HCT116 (cell line): ENCODE results near the gene TNS3. TPM values are rescaled to one million over a fixed set of nuclear protein-coding genes. Genes with fewer than 3 reads are reported as not detected.

Experiments used
- ATAC-seq: fragments of 200-7000 bp; cut with Tn5 transposase; 2 replicates; pipeline ENCODE4 v1.9.1; 2020; ENCODE audit warnings: mild to moderate bottlenecking, moderate library complexity
- BruUV-seq: library from RNA; stranded (reverse); fragments of 400-500 nt; replicated peaks from 2 replicates; lab custom pipeline; 2021; lab: Mats Ljungman, UMichigan
- CTCF ChIA-PET: fragments of 300-600 bp; sonication (Branson Sonifier 250); formaldehyde crosslinking; loops from one replicate; lab custom pipeline; 2021; ENCODE audit warnings: antibody characterized with exemption; lab: Charles Lee
- POLR2A ChIA-PET: fragments of 300-600, 350-600 bp; sonication (Branson Sonifier 250); formaldehyde crosslinking; loops from one replicate; lab custom pipeline; 2021; ENCODE audit warnings: antibody characterized with exemption; lab: Charles Lee
- RAD21 ChIA-PET, 2 experiments: fragments of 300-600 bp; sonication (Branson Sonifier 250); formaldehyde crosslinking; loops; one replicate each; lab custom pipeline; 2023; ENCODE audit warnings: low total read pairs in 2 of 2; ENCODE audit not compliant: uncharacterized antibody in 2 of 2, unreplicated experiment in 2 of 2, low non-redundant PET in 1 of 2; lab: Charles Lee
- DNase-seq: peaks from one replicate; pipeline ENCODE4 v3.0.0-alpha.2; 2010; ENCODE audit warnings: low read depth, low spot score
- H2AFZ ChIP-seq: fragments of 200-600 bp; shearing (Covaris generic), sonication (generic); 2 replicates; pipeline ENCODE4 v1.6.1; 2017; ENCODE audit warnings: low read depth, mixed run types, mixed read lengths, antibody characterized with exemption, low read length; ENCODE audit not compliant: poor library complexity, severe bottlenecking
- H3K27ac ChIP-seq: 2 replicates; pipeline ENCODE4 v1.5.1; 2012; ENCODE audit warnings: low read depth, low read length
- H3K27me3 ChIP-seq: fragments of 200-600 bp; sonication (generic); 2 replicates; pipeline ENCODE4 v1.6.1; 2016; ENCODE audit warnings: mixed run types, low read length, mixed read lengths; ENCODE audit not compliant: insufficient read depth
- H3K36me3 ChIP-seq, 2 experiments: fragments of 200-500 bp in 1 of 2; fragments of 200-600 bp in 1 of 2; sonication (Bioruptor generic) in 1 of 2; sonication (generic) in 1 of 2; 2 replicates each; pipeline versions ENCODE4 v1.5.1 to v1.6.1; 2014 to 2016; ENCODE audit warnings: low read length in 2 of 2, inconsistent platforms in 1 of 2, mixed read lengths in 1 of 2, mixed run types in 1 of 2; ENCODE audit not compliant: insufficient read depth in 2 of 2, control insufficient read depth in 1 of 2
- H3K4me1 ChIP-seq, 2 experiments: fragments of 200-600 bp in 1 of 2; sonication (generic) in 1 of 2; 2 replicates each; pipeline versions ENCODE4 v1.5.1 to v1.6.1; 2012 to 2017; ENCODE audit warnings: low read length in 2 of 2, inconsistent platforms in 1 of 2, mild to moderate bottlenecking in 1 of 2, mixed read lengths in 1 of 2, mixed run types in 1 of 2, moderate library complexity in 1 of 2; ENCODE audit not compliant: insufficient read depth in 2 of 2, control insufficient read depth in 1 of 2
- H3K4me2 ChIP-seq: fragments of 200-600 bp; sonication (generic); 2 replicates; pipeline ENCODE4 v1.6.1; 2017; ENCODE audit warnings: mixed run types, low read length, mixed read lengths
- H3K4me3 ChIP-seq, 2 experiments: fragments of 200-600 bp in 1 of 2; sonication (generic) in 1 of 2; replicated peaks in 1 of 2; 2 replicates each; pipeline ENCODE4 v1.5.1; 2011 to 2016; ENCODE audit warnings: low read length in 2 of 2, control low read depth in 1 of 2, low read depth in 1 of 2, mild to moderate bottlenecking in 1 of 2, mixed read lengths in 1 of 2, mixed run types in 1 of 2
- H3K79me2 ChIP-seq: fragments of 200-600 bp; sonication (generic); 2 replicates; pipeline ENCODE4 v1.6.1; 2017; ENCODE audit warnings: mild to moderate bottlenecking, mixed run types, low read length, moderate library complexity, mixed read lengths; ENCODE audit not compliant: insufficient read depth
- H3K9ac ChIP-seq: fragments of 200-600 bp; sonication (generic); 2 replicates; pipeline ENCODE4 v1.6.1; 2016; ENCODE audit warnings: low read length, mixed read lengths
- H3K9me2 ChIP-seq: fragments of 200-600 bp; sonication (generic), shearing (Covaris generic); 2 replicates; pipeline ENCODE4 v1.6.1; 2017; ENCODE audit warnings: mixed run types, mild to moderate bottlenecking, moderate library complexity; ENCODE audit not compliant: insufficient read depth
- H3K9me3 ChIP-seq, 2 experiments: fragments of 200-500 bp in 1 of 2; fragments of 200-600 bp in 1 of 2; sonication (Bioruptor generic) in 1 of 2; sonication (generic) in 1 of 2; 2 replicates each; pipeline ENCODE4 v1.6.1; 2014 to 2017; ENCODE audit warnings: low read length in 2 of 2, mixed read lengths in 2 of 2, inconsistent platforms in 1 of 2, low read depth in 1 of 2, mild to moderate bottlenecking in 1 of 2, mixed run types in 1 of 2, moderate library complexity in 1 of 2; ENCODE audit not compliant: control insufficient read depth in 1 of 2, insufficient read depth in 1 of 2
- H4K20me1 ChIP-seq: fragments of 200-600 bp; sonication (generic), shearing (Covaris generic); 2 replicates; pipeline ENCODE4 v1.6.1; 2017; ENCODE audit warnings: mixed run types, mild to moderate bottlenecking, moderate library complexity; ENCODE audit not compliant: insufficient read depth
- CTCF ChIP-seq, 3 experiments: fragments of 200-600 bp in 1 of 3; sonication (generic) in 1 of 3; IDR thresholded peaks in 2 of 3; conservative IDR thresholded peaks in 1 of 3; 2 replicates each; pipeline ENCODE4 v1.5.1; 2012 to 2017; ENCODE audit warnings: low read depth in 2 of 3, low read length in 2 of 3, antibody characterized with exemption in 1 of 3, borderline replicate concordance in 1 of 3, control low read depth in 1 of 3, mild to moderate bottlenecking in 1 of 3, mixed read lengths in 1 of 3, mixed run types in 1 of 3, moderate library complexity in 1 of 3; ENCODE audit not compliant: insufficient read depth in 1 of 3
- EZH2phosphoT487 ChIP-seq: fragments of 200-600 bp; IDR thresholded peaks from 2 replicates; pipeline ENCODE4 v1.6.1; 2018; ENCODE audit warnings: antibody characterized with exemption, borderline replicate concordance
- POLR2AphosphoS5 ChIP-seq: IDR thresholded peaks from 2 replicates; pipeline ENCODE4 v1.6.1; 2011; ENCODE audit warnings: mild to moderate bottlenecking, low read depth, low read length, moderate library complexity
- RAD21 ChIP-seq: IDR thresholded peaks from 2 replicates; pipeline ENCODE4 v1.6.1; 2012; ENCODE audit warnings: low read depth, mild to moderate bottlenecking
- REST ChIP-seq: IDR thresholded peaks from 2 replicates; pipeline ENCODE4 v1.6.1; 2012; ENCODE audit warnings: low read depth
- SIN3A ChIP-seq: IDR thresholded peaks from 2 replicates; pipeline ENCODE4 v1.6.1; 2012; ENCODE audit warnings: low read depth
- SP1 ChIP-seq: IDR thresholded peaks from 2 replicates; pipeline ENCODE4 v1.6.1; 2012; ENCODE audit warnings: low read depth
- SRF ChIP-seq: IDR thresholded peaks from 2 replicates; pipeline ENCODE4 v1.6.1; 2012; ENCODE audit warnings: low read depth
- TCF7L2 ChIP-seq: IDR thresholded peaks from 2 replicates; pipeline ENCODE4 v1.7.0; 2011; ENCODE audit warnings: borderline replicate concordance, inconsistent platforms; ENCODE audit not compliant: insufficient read depth, insufficient read length; ENCODE audit errors: extremely low read depth
- ZNF274 ChIP-seq: fragments of 200-500 bp; sonication (Bioruptor generic); IDR thresholded peaks from 2 replicates; pipeline ENCODE4 v1.6.1; 2014; ENCODE audit warnings: mild to moderate bottlenecking, low read depth, low read length, inconsistent platforms
- intact Hi-C: fragments of 100-400 bp; cut with micrococcal nuclease; formaldehyde crosslinking; loops from 2 replicates; pipeline ENCODE4 v1.10.0; 2022
- total RNA-seq: library from RNA; stranded (reverse); gene quantifications from one replicate; pipeline ENCODE4 v1.2.1, GENCODE V29; 2021; ENCODE audit not compliant: unreplicated experiment
- TF ChIP-seq, protein P1 (sequence below): IDR thresholded peaks from 2 replicates; pipeline ENCODE4 v1.6.1; 2012
- TF ChIP-seq, protein P2 (sequence below): IDR thresholded peaks from 2 replicates; pipeline ENCODE4 v1.6.1; 2011; ENCODE audit warnings: mild to moderate bottlenecking, low read length, moderate library complexity; ENCODE audit not compliant: insufficient replicate concordance; ENCODE audit errors: extremely low read depth

The TNS3 gene
- total RNA-seq, 1 experiment from 2014 or later: 9.1 TPM

DNA sequence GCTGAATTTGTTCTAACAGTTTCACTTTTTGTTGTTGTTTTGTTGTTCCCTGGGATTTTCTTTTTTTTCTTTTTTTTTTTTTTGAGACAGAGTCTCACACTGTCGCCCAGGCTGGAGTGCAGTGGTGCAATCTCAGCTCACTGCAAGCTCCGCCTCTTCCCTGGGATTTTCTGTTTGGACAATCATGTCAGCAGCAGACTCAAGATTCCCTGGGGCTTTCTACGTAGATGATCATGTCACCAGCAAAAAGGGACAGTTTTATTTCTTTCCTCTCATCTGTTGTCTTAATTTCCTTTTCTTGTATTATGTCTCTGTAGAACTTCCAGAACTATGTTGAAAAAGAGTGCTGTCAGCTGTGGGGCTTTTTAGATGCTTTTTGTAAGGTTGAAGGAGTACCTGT is 241.4 kb downstream of the TNS3 start:
- intact Hi-C loops: no loop called here

More for the DNA sequence above, 241.4 kb downstream of the TNS3 start:
- DNase-seq: no peak
- no peak for ATAC-seq
- POLR2A ChIA-PET: no interaction called here
- Histone ChIP-seq H3K27me3 (no peaks in the 10 kb centered on the region), H3K4me3 (no peak overlapping the region), H3K9ac (no peak overlapping the region), H3K36me3 (no peaks in the 10 kb centered on the region), H4K20me1 (no peaks in the 10 kb centered on the region), H3K9me3 (no peaks in the 10 kb centered on the region), H3K4me1 (no peaks in the 10 kb centered on the region), H3K27ac (no peak overlapping the region), H2AFZ (no peak overlapping the region), H3K4me2 (no peak overlapping the region), H3K79me2 (no peaks in the 10 kb centered on the region), H3K9me2 (no peaks in the 10 kb centered on the region)
- TF ChIP-seq, protein P1, sequence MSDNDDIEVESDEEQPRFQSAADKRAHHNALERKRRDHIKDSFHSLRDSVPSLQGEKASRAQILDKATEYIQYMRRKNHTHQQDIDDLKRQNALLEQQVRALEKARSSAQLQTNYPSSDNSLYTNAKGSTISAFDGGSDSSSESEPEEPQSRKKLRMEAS: no peak
- TF ChIP-seq CTCF (IDR thresholded peaks at IDR 0.05 in 2 of 3, conservative IDR thresholded peaks at IDR 0.05 in 1 of 3; ENCODE audit: borderline replicate concordance in 1 of 3, insufficient read depth in 1 of 3, low read depth in 2 of 3, low read length in 2 of 3): no peak
- TF ChIP-seq, protein P2, sequence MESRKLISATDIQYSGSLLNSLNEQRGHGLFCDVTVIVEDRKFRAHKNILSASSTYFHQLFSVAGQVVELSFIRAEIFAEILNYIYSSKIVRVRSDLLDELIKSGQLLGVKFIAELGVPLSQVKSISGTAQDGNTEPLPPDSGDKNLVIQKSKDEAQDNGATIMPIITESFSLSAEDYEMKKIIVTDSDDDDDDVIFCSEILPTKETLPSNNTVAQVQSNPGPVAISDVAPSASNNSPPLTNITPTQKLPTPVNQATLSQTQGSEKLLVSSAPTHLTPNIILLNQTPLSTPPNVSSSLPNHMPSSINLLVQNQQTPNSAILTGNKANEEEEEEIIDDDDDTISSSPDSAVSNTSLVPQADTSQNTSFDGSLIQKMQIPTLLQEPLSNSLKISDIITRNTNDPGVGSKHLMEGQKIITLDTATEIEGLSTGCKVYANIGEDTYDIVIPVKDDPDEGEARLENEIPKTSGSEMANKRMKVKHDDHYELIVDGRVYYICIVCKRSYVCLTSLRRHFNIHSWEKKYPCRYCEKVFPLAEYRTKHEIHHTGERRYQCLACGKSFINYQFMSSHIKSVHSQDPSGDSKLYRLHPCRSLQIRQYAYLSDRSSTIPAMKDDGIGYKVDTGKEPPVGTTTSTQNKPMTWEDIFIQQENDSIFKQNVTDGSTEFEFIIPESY: no peak
- no peak for TF ChIP-seq SIN3A
- TF ChIP-seq TCF7L2: no peak
- no peak for TF ChIP-seq POLR2AphosphoS5
- no peak for TF ChIP-seq REST
- TF ChIP-seq SP1: no peak
- no peak for TF ChIP-seq SRF
- no peak for TF ChIP-seq EZH2phosphoT487
- no peak for TF ChIP-seq RAD21
- TF ChIP-seq ZNF274: no peak
- CTCF ChIA-PET: no interaction called here
- RAD21 ChIA-PET: no interaction called here
- no TSS peak for BruUV-seq
